Parathyroid adenoma (tissue), 2 donors: ENCODE measurements around the gene PRKACA.

Experiments
- H2AFZ ChIP-seq: fragments of 300-600 bp; sonication (generic); one replicate; pipeline ENCODE4 v1.7.0; 2017; ENCODE audit warnings: antibody characterized with exemption, mild to moderate bottlenecking
- H3K27ac ChIP-seq: fragments of 300-600 bp; sonication (generic); one replicate; pipeline ENCODE4 v1.7.0; 2017
- H3K27me3 ChIP-seq: fragments of 300-600 bp; sonication (generic); one replicate; pipeline ENCODE4 v1.7.0; 2017; ENCODE audit warnings: low read length; ENCODE audit not compliant: control insufficient read depth, insufficient read depth
- H3K36me3 ChIP-seq: fragments of 300-600 bp; sonication (generic); one replicate; pipeline ENCODE4 v1.7.0; 2017; ENCODE audit warnings: low read length; ENCODE audit not compliant: control insufficient read depth, insufficient read depth
- H3K4me1 ChIP-seq: fragments of 300-600 bp; sonication (generic); one replicate; pipeline ENCODE4 v1.7.0; 2017; ENCODE audit warnings: control low read depth
- H3K4me2 ChIP-seq: fragments of 300-600 bp; sonication (generic); one replicate; pipeline ENCODE4 v1.7.0; 2017; ENCODE audit warnings: low read length
- H3K4me3 ChIP-seq: fragments of 300-600 bp; sonication (generic); one replicate; pipeline ENCODE4 v1.7.0; 2017; ENCODE audit warnings: low read depth, low read length
- H3K79me2 ChIP-seq: fragments of 300-600 bp; sonication (generic); one replicate; pipeline ENCODE4 v1.7.0; 2017; ENCODE audit warnings: control low read depth
- H3K9ac ChIP-seq: fragments of 300-600 bp; sonication (generic); one replicate; pipeline ENCODE4 v1.7.0; 2017; ENCODE audit warnings: mild to moderate bottlenecking
- H3K9me3 ChIP-seq: fragments of 300-600 bp; sonication (generic); one replicate; pipeline ENCODE4 v1.7.0; 2017; ENCODE audit warnings: low read length; ENCODE audit not compliant: control insufficient read depth
- CTCF ChIP-seq: fragments of 300-600 bp; sonication (generic); IDR thresholded peaks from one replicate; pipeline ENCODE4 v1.7.0; 2017; ENCODE audit warnings: antibody characterized with exemption, mild to moderate bottlenecking
- donor health status: primary hyperparathyroidism.

PRKACA gene

DNA sequence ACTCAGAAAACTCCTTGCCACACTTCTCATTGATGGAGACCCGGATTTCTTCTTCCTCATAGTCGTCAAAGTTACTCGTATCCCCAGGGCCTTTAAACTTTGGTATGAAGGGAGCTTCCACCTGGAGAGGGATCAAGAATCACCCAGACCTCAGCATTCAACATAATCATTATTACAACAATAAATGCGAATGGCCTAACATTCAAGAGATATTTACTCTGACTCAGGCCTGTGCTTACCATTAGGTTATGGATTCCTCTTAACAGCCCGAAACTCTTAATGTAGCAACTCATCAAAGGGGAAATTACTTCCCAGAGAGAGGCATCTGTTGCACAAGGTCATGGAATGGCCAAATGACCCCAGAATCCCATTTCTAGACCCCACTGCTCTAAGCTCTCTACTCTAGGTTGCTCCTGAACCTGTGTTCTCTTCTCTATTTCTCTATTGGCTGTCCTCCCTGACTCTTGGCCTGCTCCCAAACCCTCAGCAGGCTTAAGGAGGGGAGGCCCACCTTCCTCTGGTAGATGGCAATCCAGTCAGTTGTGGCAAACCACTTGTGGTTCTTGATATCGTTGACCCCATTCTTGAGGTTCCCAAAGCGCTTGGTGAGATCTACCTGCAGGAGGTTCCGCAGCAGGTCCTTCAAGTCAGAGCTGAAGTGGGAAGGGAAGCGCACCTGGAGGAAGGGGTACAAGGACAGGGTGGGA lies 24.3 kb downstream of the PRKACA start:
- Histone ChIP-seq H2AFZ (no peak overlapping the region), H3K4me2 (no peak overlapping the region), H3K79me2 (no peaks in the 10 kb centered on the region), H3K9me3 (no peaks in the 10 kb centered on the region), H3K27me3 (no peaks in the 10 kb centered on the region), H3K9ac (no peak overlapping the region), H3K4me3 (no peak overlapping the region), H3K27ac (no peak overlapping the region), H3K4me1 (peaks cover 5% of the 10 kb centered on the region), H3K36me3 (no peaks in the 10 kb centered on the region)
- TF ChIP-seq CTCF: no peak

GRCh38 chr19:14091813-14092462 lies 25.6 kb downstream of the PRKACA start:
- no peak for TF ChIP-seq CTCF
- no peak overlapping the region for H3K9ac ChIP-seq
- H3K27me3 ChIP-seq: no peaks in the 10 kb centered on the region
- no peaks in the 10 kb centered on the region for H3K36me3 ChIP-seq
- no peaks in the 10 kb centered on the region for H3K79me2 ChIP-seq
- H3K4me2 ChIP-seq: peak overlapping the region; percentile 100
- H3K4me1 ChIP-seq: peaks cover 5% of the 10 kb centered on the region
- peak overlapping the region; percentile 87 for H3K4me3 ChIP-seq
- H3K27ac ChIP-seq: peak overlapping the region; percentile 80
- H2AFZ ChIP-seq: peak overlapping the region; percentile 90
- no peaks in the 10 kb centered on the region for H3K9me3 ChIP-seq

- Histone ChIP-seq H3K4me3 (peak overlapping the region; percentile 87), H3K27me3 (no peaks in the 10 kb centered on the region), H3K4me1 (peaks cover 5% of the 10 kb centered on the region), H3K9ac (no peak overlapping the region), H3K9me3 (no peaks in the 10 kb centered on the region), H3K27ac (peak overlapping the region; percentile 80), H3K4me2 (peak overlapping the region; percentile 100), H3K36me3 (no peaks in the 10 kb centered on the region), H2AFZ (peak overlapping the region; percentile 90), H3K79me2 (no peaks in the 10 kb centered on the region)
- peak; percentile 31 for TF ChIP-seq CTCF
Observed at GRCh38 chr19:14091081-14091812, 26.3 kb downstream of the PRKACA start.

DNA sequence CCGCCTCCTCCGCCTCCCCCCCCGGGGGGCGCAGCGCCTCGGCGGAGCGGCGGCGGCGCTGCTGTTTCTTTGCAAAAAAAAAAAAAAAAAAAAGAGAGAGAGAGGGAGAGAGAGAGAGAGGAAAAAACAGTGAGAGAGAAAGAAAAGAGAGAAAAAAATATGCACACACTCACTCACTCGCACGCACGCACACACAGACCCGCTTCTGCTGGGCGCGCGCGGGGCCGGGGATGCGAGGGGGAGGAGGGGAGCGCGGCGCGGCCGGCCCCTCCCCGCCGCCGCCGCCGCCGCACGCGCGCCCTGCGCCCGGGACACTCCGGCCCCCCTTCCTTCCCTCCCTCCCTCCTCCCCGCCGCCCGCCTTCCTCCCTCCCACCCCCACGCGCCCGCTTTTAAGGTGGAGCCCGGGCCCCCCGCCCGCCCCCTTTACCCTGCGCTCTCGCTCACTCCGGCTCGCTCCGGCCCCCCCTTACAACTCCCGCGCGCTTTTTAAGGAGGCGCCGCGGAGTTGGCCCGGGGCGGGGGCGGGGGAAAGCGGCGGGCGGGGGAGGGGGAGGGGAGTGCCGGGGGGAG lies 27.0 kb downstream of the PRKACA start, which contains the start of gene SAMD1:
Gene SAMD1 (minus strand): TSS at position 243 of the 572 bp plus-strand sequence.
- no peaks in the 10 kb centered on the region for H3K79me2 ChIP-seq
- peaks cover 5% of the 10 kb centered on the region for H3K4me1 ChIP-seq
- H3K36me3 ChIP-seq: no peaks in the 10 kb centered on the region
- H3K27ac ChIP-seq: peak within 1 kb of the TSS; percentile 80
- H3K4me2 ChIP-seq: peak within 1 kb of the TSS; percentile 100
- no peaks in the 10 kb centered on the region for H3K27me3 ChIP-seq
- no peak within 1 kb of the TSS for H3K9ac ChIP-seq
- peak within 1 kb of the TSS; percentile 87 for H3K4me3 ChIP-seq
- H3K9me3 ChIP-seq: no peaks in the 10 kb centered on the region
- no peak for TF ChIP-seq CTCF
- peak within 1 kb of the TSS; percentile 90 for H2AFZ ChIP-seq
